TTC549 (cell line): ENCODE measurements around the gene ZCCHC14.
"Not testable (repeated sequence)": the region's sequence is repeated elsewhere in the genome, so short reads cannot be mapped to it uniquely, and the experiment has no call there.

Experiments
- FAIRE-seq: peaks from 2 replicates; lab custom pipeline; 2012; peaks lifted over from hg19 to GRCh38; lab: Jason Lieb, UNC

ZCCHC14 gene

DNA sequence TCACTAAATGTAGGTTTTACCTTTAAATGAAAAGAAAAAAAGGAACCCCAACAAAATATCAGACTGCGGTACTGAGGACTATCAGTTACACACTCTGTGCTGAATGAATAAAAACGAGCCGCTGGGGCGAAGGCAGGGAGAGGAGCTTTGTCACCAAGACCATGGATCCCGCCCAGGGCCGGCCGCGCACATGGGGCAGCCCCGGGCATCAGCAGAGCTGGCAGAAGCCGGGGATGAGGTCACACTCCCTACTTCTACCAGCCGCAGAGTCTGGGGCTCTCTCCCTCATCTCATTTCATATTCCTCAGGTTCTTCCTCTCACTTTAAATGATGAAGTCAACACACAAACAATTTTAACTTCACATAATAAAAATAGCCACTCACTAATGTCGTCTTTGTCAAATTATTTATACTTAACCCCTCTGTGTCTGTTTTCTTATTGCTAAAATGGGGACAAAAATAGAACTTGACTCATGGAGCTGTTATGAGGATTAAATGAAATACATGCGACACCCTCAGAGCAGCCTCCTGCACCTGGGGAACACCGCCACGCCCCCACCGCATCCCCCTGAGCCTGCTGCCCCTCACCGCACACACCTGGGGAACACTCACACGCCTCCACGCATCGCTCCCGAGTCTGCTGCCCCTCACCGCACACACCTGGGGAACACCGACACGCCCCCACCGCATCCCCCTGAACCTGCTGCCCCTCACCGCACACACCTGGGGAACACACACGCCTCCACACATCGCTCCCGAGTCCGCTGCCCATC lies 15.4 kb downstream of the ZCCHC14 start:
- FAIRE-seq: not testable (repeated sequence)

DNA sequence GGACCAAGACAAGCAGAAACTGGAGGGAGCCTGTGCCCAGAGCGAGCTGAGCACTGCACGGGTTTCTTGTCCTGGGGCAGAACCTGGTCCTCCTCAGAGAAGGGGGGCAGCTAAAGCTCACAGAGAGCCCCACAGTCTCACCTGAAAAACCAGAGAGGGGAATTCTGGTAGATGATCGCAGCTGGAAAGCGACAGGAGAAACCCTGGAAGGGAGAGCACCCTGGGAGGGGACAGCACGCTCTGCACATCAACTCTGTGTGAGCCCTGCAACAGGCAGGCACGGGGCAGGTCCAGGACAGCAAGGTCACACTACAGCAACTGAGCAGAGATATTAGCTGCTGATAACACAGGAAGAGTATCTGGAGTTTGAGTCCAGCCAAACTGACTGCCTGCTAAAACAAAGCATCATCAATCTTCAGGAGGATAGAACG lies 18.2 kb downstream of the ZCCHC14 start:
- FAIRE-seq: no peak

DNA sequence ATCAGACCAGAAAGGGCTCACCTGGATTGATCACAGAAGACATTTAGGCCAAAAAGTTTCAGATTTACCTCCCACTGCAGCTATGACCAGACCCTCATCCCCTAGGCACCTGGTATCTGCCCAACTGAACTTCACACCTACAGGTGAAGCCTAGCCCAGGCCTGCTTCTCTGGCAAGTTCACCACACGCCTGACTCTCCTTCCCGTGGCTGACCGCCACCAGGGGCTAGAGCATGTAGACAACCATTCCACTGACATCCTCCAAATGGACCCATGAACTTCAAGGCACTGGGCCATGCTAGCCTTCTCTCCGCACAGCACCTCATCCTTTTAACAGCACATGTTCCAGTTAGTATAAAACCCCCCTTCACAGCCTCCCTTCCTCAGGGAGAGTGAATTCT lies 18.8 kb downstream of the ZCCHC14 start:
- FAIRE-seq: no peak

DNA sequence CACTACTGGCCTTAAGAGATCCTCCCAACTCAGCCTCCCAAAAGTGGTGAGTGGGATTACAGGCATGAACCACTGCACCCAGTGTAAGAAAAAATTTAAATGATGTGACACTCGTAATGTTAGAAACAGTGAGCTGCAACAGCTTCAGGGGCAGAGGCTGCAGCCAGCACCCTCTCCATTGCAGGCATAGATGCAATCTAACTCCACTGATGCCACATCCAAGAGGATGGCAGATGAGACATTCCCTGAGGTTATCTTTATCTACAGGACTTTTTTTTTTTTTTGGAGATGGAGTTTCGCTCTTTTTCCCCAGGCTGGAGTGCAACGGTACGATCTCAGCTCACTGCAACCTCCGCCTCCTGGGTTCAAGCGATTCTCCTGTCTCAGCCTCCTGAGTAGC lies 19.9 kb downstream of the ZCCHC14 start:
- no peak for FAIRE-seq

DNA sequence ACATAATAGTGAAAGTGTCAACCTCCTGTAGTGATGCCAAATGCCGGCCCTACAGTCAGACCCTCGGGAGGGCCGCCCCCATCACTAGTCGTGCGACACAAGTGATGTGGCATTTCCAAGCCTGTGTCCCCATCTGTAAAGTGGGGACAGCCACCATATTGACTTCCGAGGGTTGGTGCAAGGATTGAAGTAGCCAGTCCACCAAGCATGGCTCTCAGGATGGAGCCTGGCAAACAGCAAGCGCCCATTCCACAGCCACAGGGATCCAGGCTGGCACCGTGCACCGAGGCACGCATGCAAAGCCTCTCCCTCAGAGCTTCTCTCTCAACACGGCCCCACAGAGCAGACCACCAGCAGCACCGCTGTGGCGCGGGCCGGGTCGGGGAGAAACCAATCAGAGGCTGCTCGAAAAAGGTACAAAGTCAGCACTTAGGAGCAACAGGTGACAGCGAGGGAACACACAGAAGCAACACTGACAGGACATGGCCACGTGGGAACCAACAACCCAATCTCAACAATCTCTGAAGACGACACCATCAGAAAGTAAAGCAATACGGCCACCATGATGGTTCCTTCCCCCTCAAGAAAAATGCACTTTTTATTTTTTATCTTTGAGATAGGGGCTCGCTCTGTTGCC lies 20.6 kb downstream of the ZCCHC14 start:
- no peak for FAIRE-seq

DNA sequence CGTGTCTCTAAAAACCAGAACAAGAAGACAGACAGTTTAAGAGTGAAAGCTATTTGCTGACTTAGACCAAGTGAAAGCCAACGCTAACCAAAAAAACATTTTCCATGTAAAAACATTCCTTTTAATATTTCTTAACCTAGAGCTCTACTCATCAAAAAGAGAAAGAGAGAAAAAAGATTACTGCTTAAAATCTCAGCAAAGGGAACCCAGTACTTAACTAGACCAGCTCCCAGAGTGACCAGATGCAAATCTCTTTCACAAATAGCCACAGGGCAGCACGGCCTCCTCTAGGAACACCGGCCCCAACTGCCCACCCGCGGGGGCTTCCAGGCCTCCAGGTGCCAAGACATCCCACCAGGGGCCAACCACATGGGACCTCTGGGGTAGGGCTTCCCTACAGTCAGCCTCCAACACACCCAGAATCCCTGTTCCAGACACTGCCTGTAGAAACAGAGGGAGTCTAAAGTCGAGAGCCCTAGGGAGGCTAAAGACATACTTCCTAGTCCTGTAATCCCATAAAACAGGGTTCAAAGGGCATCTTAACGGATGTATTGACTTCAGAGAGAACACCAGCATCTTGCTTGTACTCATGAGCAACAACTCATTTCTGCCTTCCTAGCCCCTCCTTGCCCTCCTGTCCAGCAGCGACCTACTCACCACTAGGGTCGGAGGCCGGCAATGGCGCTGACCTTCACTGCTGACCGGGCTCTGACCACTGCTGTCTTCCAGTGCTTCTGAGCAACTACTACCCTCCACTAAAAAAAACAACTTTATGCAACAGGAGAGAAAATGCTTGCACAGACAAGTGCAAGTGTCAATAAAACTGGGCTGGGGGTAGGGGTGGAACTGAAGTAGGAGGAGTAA lies 21.3 kb downstream of the ZCCHC14 start:
- FAIRE-seq: no peak

DNA sequence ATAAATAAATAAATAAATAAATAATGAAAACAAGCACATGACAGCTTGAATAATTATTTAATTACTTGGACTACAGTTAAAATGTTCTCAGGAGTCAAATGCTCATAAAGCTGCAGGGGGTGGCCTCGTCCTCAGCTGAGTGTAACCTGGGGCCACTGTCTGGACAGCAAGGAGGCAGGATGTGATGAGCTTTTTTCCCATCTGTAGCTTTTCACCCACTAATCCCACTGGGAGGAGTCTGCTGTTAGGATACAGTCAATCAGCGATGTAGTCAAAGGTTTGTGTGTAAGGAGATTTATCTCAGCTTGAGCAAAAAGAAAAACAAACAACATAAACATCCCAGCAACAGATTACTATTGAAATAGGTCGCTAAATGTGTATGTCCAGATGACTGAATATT lies 22.5 kb downstream of the ZCCHC14 start:
- FAIRE-seq: no peak

DNA sequence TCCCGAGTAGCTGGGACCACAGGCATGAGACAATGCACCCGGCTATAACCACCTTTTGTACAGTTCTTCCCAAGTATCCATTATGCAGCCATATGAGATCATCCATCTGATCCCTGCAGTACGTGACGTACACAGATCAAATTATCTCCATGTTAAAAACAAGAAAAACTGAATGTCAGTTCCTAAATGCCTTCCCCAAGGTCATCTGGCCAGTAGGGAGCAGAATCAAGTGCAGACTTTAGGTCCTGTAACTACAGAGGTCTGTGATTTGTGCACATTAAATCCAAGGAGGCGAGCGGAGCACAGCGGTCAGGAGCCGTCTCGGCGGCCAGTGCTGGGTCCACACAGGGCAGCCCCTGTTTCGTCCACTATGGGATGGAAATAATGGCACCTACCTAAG lies 23.7 kb downstream of the ZCCHC14 start:
- FAIRE-seq: no peak

DNA sequence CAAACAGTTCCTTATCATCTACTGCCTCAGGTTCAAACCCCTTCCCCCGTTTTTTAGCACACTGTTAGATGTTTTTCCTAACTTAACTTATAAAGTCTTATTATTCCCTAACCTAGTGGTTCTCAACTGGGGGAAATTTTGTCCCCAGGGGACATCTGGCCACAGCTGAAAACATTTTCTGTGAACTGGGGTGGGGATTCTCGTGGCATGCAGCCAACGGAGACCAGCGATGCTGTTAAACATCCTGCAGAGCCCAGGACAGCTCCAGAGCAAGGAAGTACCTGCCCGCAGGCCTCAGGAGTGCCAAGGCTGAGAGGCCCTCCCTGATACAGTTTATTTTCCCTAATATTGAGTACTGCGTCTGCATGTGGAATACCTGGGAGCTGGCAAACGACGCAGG lies 24.3 kb downstream of the ZCCHC14 start:
- no peak for FAIRE-seq

DNA sequence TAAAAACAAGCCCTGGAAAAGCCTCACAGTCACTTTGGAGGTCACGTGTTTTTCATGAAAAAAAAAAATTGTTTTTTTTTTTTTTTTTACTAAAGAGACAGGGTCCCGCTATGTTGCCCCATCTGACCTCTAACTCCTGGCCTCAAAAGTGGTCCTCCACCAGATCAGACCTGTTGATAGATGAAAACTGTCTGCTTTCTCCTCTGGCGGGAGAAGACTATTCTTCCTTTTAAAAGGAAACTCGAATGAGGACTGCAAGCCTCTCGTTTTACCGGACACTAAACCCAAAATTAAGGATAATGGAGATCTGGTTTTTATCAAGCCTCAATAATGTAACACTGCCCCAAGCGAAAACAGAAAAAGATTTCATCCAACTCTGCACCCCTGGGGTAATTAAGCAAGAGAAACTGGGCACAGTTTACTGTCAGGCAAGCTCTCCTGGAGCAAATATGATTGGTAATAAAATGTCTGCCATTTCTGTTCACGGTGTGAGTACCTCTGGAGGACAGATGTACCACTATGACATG lies 25.8 kb downstream of the ZCCHC14 start:
- no peak for FAIRE-seq

DNA sequence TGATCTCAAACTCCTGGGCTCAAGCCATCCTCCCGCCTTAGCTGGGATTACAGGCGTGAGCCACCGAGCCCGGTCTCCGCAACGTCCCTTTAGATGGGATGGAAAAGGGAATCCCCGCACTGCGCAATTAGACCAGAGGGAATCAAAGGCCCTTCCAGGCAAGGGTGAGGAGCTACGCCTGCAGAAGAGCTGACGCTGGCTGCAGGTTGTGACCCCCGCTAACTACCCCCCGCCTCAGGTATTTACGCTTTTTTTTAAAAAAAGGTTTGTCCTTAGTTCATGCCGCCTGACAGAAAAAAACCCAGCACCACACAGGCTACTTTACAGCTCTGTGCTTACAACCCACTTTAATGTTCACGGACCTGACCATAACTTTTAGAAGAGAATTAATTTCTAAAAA lies 26.9 kb downstream of the ZCCHC14 start:
- no peak for FAIRE-seq

DNA sequence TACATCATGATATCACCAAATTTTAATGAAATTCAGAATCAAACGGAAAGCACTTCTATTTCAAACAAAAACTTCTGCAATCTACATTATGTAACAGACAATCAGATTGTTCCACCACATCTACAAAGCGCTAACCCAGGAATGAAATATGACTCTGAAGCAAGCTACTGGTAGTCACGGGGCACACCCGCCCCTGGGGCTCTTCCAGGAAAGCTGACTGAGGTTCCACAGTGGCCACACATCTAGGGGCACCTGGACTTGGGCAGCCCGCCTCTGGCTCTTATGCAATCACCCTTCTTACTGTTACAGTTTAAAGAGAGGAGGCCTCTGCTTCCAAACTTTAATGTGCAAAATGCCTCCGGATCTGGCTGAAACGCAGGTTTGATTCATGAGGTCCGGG lies 27.5 kb downstream of the ZCCHC14 start:
- no peak for FAIRE-seq

DNA sequence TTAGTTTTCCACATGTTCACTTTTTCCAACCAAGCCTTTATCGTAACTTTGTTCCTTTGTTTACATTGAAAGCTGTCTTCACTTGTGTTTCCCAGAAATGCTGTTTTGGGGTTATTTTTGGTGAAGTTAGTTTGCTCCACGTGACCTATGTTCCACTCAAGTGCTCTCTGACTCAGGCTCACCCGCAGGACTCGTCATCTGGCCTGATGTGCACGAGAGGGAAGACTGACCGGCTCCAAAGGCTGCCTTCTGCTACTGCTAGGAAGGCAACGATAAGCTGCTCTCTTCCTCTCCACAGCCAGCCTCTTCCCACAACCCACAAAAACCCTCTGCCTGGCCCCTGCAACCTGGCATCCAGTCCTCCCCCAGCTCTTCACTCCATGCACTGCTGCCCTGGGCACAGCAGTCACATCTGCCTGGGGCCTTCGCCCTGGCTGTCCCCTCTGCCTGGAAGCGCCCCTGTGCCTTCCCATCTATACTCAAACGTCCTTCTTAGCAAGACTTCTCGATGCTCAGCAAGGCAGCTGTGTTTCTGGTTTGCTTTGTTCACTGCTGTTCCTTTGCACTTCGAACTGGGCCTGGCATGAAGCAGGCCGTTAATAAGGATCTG lies 28.0 kb downstream of the ZCCHC14 start:
- FAIRE-seq: no peak

DNA sequence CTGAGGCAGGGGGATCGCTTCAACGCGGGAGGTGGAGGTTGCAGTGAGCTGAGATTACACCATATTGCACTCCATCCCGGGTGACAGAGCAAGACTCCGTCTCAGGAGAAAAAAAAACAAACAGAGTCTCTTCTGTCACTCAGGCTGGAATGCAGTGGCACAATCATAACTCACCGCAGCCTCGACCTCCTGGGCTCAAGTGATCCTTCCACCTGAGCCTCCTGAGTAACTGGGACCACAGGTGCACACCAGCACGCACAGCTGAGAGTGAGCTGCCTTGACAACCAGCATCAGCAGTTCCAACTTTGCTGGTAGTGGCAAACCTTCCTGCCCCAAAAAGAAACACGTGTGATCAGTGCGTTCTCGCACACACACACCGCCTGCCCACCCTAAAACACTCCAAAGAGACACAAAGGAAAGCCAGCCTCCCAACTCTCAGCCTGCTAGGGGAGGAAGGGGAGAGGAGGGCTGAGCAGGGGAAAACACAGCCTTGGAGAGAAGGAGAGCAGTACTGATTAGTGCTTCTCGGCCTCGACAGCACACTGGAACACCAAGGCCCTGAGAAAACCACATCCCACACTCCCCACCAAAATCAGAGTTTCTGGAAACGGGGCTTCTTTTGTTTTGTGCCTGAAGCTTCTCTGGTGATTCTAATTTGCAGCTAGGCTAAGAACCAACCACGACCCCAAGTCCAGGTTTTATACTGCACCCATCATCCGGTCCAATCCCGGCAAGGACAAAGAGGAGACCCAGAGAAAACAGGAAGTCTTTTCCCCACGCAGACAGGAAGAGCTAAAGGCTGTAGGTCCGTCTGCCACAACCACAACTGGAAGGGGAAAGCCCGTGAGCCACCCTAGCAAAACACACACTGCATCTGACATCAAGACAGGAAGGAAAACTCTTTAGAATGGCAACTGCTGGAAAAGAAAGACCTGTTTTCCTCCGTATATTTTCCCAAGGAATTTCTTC lies 28.8 kb downstream of the ZCCHC14 start:
- no peak for FAIRE-seq

DNA sequence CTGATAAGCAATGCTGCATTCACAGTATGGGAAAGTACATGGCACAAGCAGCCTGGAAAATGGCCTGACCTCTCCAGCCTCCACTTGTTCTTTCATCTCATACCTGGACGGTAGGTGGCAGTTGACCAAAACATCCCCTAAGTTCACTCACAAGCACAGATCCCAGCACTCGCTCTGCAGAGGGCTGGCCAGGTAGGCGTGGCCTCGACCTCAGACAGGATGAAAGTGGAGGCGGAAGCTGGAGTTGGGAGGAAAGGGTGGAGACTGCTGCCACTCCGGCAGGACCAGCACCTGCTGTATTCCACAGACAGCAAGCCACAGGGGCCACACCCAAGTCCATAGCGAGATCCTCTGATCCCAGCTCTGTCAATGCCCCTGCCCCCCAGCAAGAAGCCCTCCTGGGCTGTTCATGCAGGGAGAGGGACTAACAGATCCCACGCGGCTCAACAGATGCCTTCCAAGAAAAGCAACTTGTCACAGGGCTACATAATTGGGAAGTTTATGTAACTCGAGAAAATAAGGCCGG lies 31.3 kb downstream of the ZCCHC14 start:
- no peak for FAIRE-seq

DNA sequence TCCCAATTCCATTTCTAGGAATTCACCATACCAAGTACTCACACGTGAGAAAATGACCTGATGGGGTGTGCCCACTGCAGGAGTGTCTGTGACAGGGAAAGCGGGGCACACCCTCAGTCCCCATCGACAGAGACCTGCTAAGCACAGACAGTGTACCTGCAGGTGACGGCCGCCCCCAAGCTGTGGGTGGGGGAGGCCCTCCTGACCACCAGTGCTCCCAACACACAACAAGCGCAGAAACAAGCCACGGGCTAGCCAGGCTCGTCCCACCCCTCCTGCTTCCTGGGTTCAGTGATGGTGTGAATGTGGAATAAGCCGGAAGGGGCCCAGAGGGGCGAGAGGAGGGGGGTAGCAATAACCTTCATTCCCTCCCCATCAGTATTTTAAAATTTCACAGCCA lies 31.9 kb downstream of the ZCCHC14 start:
- FAIRE-seq: no peak

DNA sequence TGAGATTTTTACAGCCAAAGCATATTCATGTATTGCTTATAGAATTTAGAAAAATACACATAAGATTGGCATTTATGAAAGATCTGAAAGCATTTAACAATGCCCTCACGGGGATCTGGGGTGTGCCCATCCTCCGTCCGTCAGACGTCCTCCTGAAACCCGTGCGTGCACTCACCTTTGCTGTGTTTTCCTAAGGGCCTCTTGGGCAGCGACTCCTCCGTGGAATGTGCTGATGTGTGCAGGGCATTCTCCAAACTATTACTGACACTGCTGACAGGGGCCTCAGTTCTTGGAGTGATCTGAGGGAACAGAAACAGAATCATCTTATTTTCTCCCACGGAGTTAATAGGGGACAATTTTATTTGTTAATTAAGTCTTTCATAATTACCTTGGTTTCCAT lies 33.0 kb downstream of the ZCCHC14 start:
- no peak for FAIRE-seq

DNA sequence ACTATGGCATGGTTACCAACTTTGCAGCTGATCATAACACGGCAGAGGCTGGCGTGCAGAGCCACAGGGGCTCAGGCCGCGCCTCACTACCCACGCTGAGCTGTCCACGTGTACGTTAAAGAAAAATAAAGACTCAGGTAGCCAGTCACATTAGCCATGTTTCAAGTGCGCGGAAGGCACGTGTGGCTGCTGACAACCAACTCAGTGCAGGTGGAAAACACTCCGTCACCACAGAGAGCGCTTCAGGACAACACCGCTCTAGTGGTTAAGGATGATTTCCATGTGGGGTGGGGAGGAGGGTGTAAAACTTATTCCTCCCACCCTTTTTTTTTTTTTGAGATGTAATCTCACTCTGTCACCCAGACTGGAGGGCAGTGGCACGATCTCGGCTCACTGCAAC lies 33.8 kb downstream of the ZCCHC14 start:
- FAIRE-seq: no peak

DNA sequence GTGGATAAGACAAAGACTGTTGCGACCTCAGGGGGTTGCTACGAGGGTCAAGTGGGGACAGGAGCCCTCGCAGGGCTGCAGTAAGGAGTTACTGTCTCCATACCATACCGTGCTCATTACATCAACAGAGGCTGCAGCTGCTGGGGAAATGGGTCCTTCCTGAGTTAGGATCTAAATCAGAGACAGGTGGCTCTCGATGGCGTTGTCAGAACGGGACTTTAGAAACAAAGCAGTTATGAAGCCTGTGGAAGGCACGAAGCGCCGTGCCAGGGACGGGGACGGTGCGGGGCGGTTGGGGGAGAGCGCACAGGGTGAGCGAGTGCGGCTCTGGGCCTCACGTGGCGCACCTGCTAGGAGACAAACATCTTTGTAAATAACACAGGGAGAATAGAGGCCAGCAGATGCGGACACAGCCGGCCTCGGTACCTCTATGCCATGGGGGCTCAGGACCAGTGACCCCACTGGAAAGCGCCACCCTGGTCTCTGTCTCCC lies 34.4 kb downstream of the ZCCHC14 start:
- FAIRE-seq: no peak

DNA sequence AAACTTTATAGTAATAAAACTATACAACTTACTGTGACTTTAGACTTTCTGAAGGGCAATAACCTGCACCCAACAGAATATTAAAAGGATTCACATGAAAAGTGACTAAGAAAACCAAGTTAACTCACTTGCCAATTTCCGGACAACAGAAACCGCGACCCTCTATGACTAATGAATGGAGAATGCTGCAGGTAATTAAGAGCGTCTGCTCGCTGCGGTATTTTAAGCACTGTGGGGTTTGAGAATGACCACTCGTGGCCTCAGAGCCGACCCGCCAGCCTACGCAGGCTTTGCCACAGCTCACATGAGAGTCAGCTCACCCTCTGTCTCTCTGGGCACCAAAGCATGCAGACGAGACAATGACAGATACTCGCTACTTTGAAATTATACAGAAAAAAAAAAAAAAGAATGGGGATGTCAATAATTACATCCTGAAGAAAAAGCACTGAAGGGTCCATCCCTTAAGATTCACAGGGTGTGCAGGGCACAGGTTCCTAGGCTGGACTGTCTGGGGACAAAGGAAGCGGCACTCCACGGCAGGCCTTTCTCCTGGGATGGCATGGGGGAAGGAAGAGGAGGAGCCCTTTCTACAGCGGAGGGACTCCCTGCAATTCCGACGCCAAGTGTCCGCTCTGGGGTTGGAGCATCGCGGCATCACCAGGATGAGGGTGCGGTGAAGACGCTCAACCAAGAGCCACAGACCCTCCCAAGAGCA lies 35.0 kb downstream of the ZCCHC14 start:
- FAIRE-seq: no peak
